K562 (cell line): ENCODE measurements around the gene HECW1. TPM values are rescaled to one million over a fixed set of nuclear protein-coding genes. Genes with fewer than 3 reads are reported as not detected.

Source experiments
- ATAC-seq: fragments of 200-7000 bp; cut with Tn5 transposase; 3 replicates; pipeline ENCODE4 v1.9.1; 2020; ENCODE audit warnings: moderate library complexity
- BruUV-seq: library from RNA; stranded (reverse); fragments of 400-500 nt; replicated peaks from 2 replicates; lab custom pipeline; 2021; lab: Mats Ljungman, UMichigan
- CTCF ChIA-PET: fragments of 300-600 bp; formaldehyde crosslinking; extraction: SDS; loops from one replicate; lab custom pipeline; 2021; ENCODE audit warnings: low intra/inter-chr PET ratio; lab: Yijun Ruan, JAX
- POLR2A ChIA-PET: fragments of 300-600, 350-650 bp; sonication (Branson Sonifier 250); formaldehyde crosslinking; extraction: SDS; loops from one replicate; lab custom pipeline; 2021; ENCODE audit warnings: antibody characterized with exemption, inconsistent platforms; lab: Yijun Ruan, JAX
- DNase-seq, 4 experiments: peaks; one replicate each; pipeline versions ENCODE4 v3.0.0 to v3.0.0-alpha.2; 2011 to 2018; ENCODE audit warnings: low spot score in 3 of 4, mixed read lengths in 3 of 4; ENCODE audit errors: extremely low read depth in 1 of 4
- FAIRE-seq: peaks from 2 replicates; lab custom pipeline; 2011; peaks lifted over from hg19 to GRCh38; lab: Jason Lieb, UNC
- H2AFZ ChIP-seq: 2 replicates; pipeline ENCODE4 v1.6.0; 2011; ENCODE audit warnings: low read depth, low read length, control low read depth, inconsistent platforms
- H3K27ac ChIP-seq: fragments of 200-600 bp; 3 replicates; pipeline ENCODE4 v1.8.0; 2011; ENCODE audit warnings: low read depth, mild to moderate bottlenecking, control low read depth, inconsistent platforms, low read length, moderate library complexity, mixed read lengths; ENCODE audit errors: extremely low read depth
- H3K27me3 ChIP-seq, 2 experiments: fragments of 300-600 bp in 1 of 2; 2 replicates in 1 of 2; 3 replicates in 1 of 2; pipeline versions ENCODE4 v1.6.0 to v1.8.0; 2011; ENCODE audit warnings: inconsistent platforms in 2 of 2, low read length in 2 of 2, mild to moderate bottlenecking in 1 of 2, mixed read lengths in 1 of 2, moderate library complexity in 1 of 2; ENCODE audit not compliant: control insufficient read depth in 2 of 2, insufficient read depth in 2 of 2
- H3K36me3 ChIP-seq: fragments of 300-600 bp; 3 replicates; pipeline ENCODE4 v1.8.0; 2011; ENCODE audit warnings: mild to moderate bottlenecking, low read length, inconsistent platforms; ENCODE audit not compliant: control insufficient read depth, insufficient read depth
- H3K4me1 ChIP-seq, 2 experiments: fragments of 200-600 bp in 1 of 2; replicated peaks in 1 of 2; 2 replicates in 1 of 2; 3 replicates in 1 of 2; pipeline versions ENCODE4 v1.5.1 to v1.8.0; 2011; ENCODE audit warnings: inconsistent platforms in 2 of 2, low read length in 2 of 2, mild to moderate bottlenecking in 1 of 2, mixed read lengths in 1 of 2, moderate library complexity in 1 of 2; ENCODE audit not compliant: control insufficient read depth in 2 of 2, insufficient read depth in 2 of 2
- H3K4me2 ChIP-seq: 2 replicates; pipeline ENCODE4 v1.6.1; 2011; ENCODE audit warnings: low read length, control low read depth, inconsistent platforms, mixed read lengths; ENCODE audit not compliant: insufficient read depth
- H3K4me3 ChIP-seq: fragments of 200-600 bp; sonication (generic), shearing (Covaris generic); 2 replicates; pipeline ENCODE4 v1.5.1; 2016; ENCODE audit warnings: control low read depth, inconsistent platforms
- H3K79me2 ChIP-seq: fragments of 200-600 bp; 3 replicates; pipeline ENCODE4 v1.8.0; 2011; ENCODE audit warnings: low read length, inconsistent platforms; ENCODE audit not compliant: control insufficient read depth, insufficient read depth
- H3K9ac ChIP-seq, 2 experiments: 2 replicates each; pipeline versions ENCODE4 v1.6.0 to v1.6.1; 2011; ENCODE audit warnings: low read depth in 2 of 2, low read length in 2 of 2, control low read depth in 1 of 2, inconsistent platforms in 1 of 2, mild to moderate bottlenecking in 1 of 2, mixed read lengths in 1 of 2; ENCODE audit not compliant: insufficient read depth in 1 of 2
- H3K9me1 ChIP-seq: one replicate; pipeline ENCODE4 v1.6.0; 2011; ENCODE audit warnings: inconsistent platforms, mild to moderate bottlenecking, low read length, moderate library complexity; ENCODE audit not compliant: control insufficient read depth, insufficient read depth
- H3K9me3 ChIP-seq: replicated peaks from 2 replicates; pipeline ENCODE4 v1.5.1; 2011; ENCODE audit warnings: low read depth, low read length, inconsistent platforms; ENCODE audit not compliant: control insufficient read depth, insufficient read depth
- H4K20me1 ChIP-seq: replicated peaks from 2 replicates; pipeline ENCODE4 v1.6.1; 2011; ENCODE audit warnings: low read length, inconsistent platforms, mixed read lengths; ENCODE audit not compliant: control insufficient read depth, insufficient read depth
- CREM ChIP-seq: IDR thresholded peaks from 2 replicates; pipeline ENCODE4 v1.6.1; 2014; ENCODE audit warnings: antibody characterized with exemption, low read depth
- ESRRA ChIP-seq: fragments of 450-650 bp; IDR thresholded peaks from 2 replicates; pipeline ENCODE4 v1.6.1; 2014; ENCODE audit warnings: low read depth, mild to moderate bottlenecking, moderate library complexity, borderline replicate concordance
- ETS2 ChIP-seq: IDR thresholded peaks from 2 replicates; pipeline ENCODE4 v1.6.1; 2016; ENCODE audit warnings: borderline replicate concordance, missing genetic modification characterization, mild to moderate bottlenecking, moderate library complexity, missing compliant biosample characterization; ENCODE audit not compliant: poor library complexity, severe bottlenecking
- HIVEP1 ChIP-seq: fragments of 250-450 bp; sonication (Bioruptor Pico); IDR thresholded peaks from 2 replicates; pipeline ENCODE4 v1.4.0; 2020; ENCODE audit warnings: mild to moderate bottlenecking
- NUFIP1 ChIP-seq: fragments of 450-650 bp; IDR thresholded peaks from 2 replicates; pipeline ENCODE4 v1.6.1; 2018; ENCODE audit not compliant: partially characterized antibody
- POLR2B ChIP-seq: fragments of 450-650 bp; IDR thresholded peaks from 2 replicates; pipeline ENCODE4 v1.6.1; 2018; ENCODE audit warnings: low read depth; ENCODE audit not compliant: partially characterized antibody
- PRPF4 ChIP-seq: fragments of 200-400 bp; formaldehyde crosslinking; IDR thresholded peaks from one replicate; pipeline ENCODE4 v1.6.1; 2017; ENCODE audit warnings: low read length, low read depth, mild to moderate bottlenecking; ENCODE audit not compliant: insufficient read depth, poor library complexity, severe bottlenecking
- U2AF1 ChIP-seq: fragments of 200-400 bp; formaldehyde crosslinking; optimal IDR thresholded peaks from 2 replicates; pipeline ENCODE3; 2017; ENCODE audit warnings: mild to moderate bottlenecking, low read depth, low read length, moderate library complexity
- ZBTB7A ChIP-seq: IDR thresholded peaks from 2 replicates; pipeline ENCODE4 v1.6.1; 2011; ENCODE audit warnings: low read depth, mild to moderate bottlenecking, low read length, moderate library complexity, borderline replicate concordance; ENCODE audit not compliant: control insufficient read depth
- ZNF707 ChIP-seq: fragments of 250-450 bp; sonication (Bioruptor Pico); conservative IDR thresholded peaks from 2 replicates; pipeline ENCODE4 v1.8.0; 2022; ENCODE audit warnings: inconsistent platforms, mild to moderate bottlenecking, moderate library complexity
- WGBS: fragments of 100-300 bp; shearing (Covaris generic); methylation state at CpG from one replicate; pipeline ENCODE4 v1.1.6; 2016; ENCODE audit warnings: low coverage, mixed read lengths; ENCODE audit not compliant: insufficient coverage; ENCODE audit errors: missing lambda C conversion rate; 5-methylcytosine and 5-hydroxymethylcytosine counted together
- in situ Hi-C: fragments of 300-500 bp; cut with MboI; formaldehyde crosslinking; loops from 4 replicates; pipeline ENCODE4 v1.15.0; 2018; ENCODE audit warnings: inconsistent platforms, mixed read lengths
- intact Hi-C: fragments of 100-400 bp; cut with micrococcal nuclease; formaldehyde crosslinking; loops from 2 replicates; pipeline ENCODE4 v1.14.2; 2022
- polyA plus RNA-seq, 8 experiments: library from polyadenylated mRNA; depleted of rRNA in 4 of 8; stranded (reverse) in 5 of 8; unstranded in 3 of 8; fragments of >200 nt; fragmentation: Nextera tagmentation in 2 of 8; fragmentation: Illumina TruSeq in 1 of 8; extraction: Ambion mirVana in 2 of 8; extraction: Trizol in 1 of 8; gene quantifications; 2 replicates each; pipeline versions ENCODE4 v1.2.1 to v1.2.3, GENCODE V29; 2011 to 2014; ENCODE audit warnings: inconsistent platforms in 1 of 8, missing spikeins in 1 of 8
- total RNA-seq, 7 experiments: library from RNA; depleted of rRNA in 6 of 7; stranded (reverse); fragments of >200 nt in 6 of 7; fragmentation: Illumina TruSeq in 2 of 7; extraction: Trizol in 2 of 7; gene quantifications; 2 replicates each; pipeline versions ENCODE4 v1.2.1 to v1.2.3, GENCODE V29; 2011 to 2021; ENCODE audit warnings: low replicate concordance in 1 of 7
- TF ChIP-seq, protein P1 (sequence below): fragments of 250-450 bp; sonication (Bioruptor Pico); IDR thresholded peaks from 2 replicates; pipeline ENCODE4 v1.4.0; 2020
- TF ChIP-seq, protein P2 (sequence below): fragments of 250-450 bp; sonication (Bioruptor Pico); IDR thresholded peaks from 2 replicates; pipeline ENCODE4 v1.8.0; 2022; ENCODE audit warnings: inconsistent platforms
- TF ChIP-seq, protein P3 (sequence below): sonication (generic); formaldehyde crosslinking; IDR thresholded peaks from 2 replicates; pipeline ENCODE4 v1.9.0; 2022; ENCODE audit warnings: mild to moderate bottlenecking, missing genetic modification reagents

Gene HECW1
- total and polyA plus RNA-seq, 9 of the 15 experiments (the other 6 are each of a cell fraction or from before 2014, with no cell fraction given), result 0.07 to 0.31 (median 0.13) TPM; not detected in 4

DNA sequence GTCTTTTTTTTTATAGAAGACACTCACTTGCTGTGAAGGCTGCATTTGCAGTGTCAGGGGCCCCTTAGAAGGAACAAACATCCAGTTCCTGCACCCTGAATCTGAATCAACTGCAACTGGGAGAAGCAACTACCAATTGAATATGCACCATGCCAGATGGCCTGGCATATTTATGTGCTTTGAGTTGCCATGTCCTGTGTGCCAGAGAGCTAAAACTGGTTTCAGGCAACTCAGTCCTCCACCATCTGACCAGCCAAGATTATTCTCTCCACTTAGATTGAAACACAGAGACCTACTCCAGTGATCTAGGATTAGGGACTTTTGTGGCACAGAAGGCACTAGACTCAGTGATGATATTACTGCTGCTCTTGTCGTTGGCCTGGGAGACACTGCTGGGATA lies 225.4 kb downstream of the HECW1 start:
- TF ChIP-seq ZNF707 (CRISPR knock-in tag), result no peak
- no peak for TF ChIP-seq U2AF1
- TF ChIP-seq CREM, result no peak
- TF ChIP-seq, protein P1, sequence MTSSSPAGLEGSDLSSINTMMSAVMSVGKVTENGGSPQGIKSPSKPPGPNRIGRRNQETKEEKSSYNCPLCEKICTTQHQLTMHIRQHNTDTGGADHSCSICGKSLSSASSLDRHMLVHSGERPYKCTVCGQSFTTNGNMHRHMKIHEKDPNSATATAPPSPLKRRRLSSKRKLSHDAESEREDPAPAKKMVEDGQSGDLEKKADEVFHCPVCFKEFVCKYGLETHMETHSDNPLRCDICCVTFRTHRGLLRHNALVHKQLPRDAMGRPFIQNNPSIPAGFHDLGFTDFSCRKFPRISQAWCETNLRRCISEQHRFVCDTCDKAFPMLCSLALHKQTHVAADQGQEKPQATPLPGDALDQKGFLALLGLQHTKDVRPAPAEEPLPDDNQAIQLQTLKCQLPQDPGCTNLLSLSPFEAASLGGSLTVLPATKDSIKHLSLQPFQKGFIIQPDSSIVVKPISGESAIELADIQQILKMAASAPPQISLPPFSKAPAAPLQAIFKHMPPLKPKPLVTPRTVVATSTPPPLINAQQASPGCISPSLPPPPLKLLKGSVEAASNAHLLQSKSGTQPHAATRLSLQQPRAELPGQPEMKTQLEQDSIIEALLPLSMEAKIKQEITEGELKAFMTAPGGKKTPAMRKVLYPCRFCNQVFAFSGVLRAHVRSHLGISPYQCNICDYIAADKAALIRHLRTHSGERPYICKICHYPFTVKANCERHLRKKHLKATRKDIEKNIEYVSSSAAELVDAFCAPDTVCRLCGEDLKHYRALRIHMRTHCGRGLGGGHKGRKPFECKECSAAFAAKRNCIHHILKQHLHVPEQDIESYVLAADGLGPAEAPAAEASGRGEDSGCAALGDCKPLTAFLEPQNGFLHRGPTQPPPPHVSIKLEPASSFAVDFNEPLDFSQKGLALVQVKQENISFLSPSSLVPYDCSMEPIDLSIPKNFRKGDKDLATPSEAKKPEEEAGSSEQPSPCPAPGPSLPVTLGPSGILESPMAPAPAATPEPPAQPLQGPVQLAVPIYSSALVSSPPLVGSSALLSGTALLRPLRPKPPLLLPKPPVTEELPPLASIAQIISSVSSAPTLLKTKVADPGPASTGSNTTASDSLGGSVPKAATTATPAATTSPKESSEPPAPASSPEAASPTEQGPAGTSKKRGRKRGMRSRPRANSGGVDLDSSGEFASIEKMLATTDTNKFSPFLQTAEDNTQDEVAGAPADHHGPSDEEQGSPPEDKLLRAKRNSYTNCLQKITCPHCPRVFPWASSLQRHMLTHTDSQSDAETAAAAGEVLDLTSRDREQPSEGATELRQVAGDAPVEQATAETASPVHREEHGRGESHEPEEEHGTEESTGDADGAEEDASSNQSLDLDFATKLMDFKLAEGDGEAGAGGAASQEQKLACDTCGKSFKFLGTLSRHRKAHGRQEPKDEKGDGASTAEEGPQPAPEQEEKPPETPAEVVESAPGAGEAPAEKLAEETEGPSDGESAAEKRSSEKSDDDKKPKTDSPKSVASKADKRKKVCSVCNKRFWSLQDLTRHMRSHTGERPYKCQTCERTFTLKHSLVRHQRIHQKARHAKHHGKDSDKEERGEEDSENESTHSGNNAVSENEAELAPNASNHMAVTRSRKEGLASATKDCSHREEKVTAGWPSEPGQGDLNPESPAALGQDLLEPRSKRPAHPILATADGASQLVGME (CRISPR knock-in tag), result no peak
- TF ChIP-seq, protein P2, sequence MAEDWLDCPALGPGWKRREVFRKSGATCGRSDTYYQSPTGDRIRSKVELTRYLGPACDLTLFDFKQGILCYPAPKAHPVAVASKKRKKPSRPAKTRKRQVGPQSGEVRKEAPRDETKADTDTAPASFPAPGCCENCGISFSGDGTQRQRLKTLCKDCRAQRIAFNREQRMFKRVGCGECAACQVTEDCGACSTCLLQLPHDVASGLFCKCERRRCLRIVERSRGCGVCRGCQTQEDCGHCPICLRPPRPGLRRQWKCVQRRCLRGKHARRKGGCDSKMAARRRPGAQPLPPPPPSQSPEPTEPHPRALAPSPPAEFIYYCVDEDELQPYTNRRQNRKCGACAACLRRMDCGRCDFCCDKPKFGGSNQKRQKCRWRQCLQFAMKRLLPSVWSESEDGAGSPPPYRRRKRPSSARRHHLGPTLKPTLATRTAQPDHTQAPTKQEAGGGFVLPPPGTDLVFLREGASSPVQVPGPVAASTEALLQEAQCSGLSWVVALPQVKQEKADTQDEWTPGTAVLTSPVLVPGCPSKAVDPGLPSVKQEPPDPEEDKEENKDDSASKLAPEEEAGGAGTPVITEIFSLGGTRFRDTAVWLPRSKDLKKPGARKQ (CRISPR knock-in tag), result no peak
- TF ChIP-seq, protein P3, sequence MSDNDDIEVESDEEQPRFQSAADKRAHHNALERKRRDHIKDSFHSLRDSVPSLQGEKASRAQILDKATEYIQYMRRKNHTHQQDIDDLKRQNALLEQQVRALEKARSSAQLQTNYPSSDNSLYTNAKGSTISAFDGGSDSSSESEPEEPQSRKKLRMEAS, result no peak
- no peak for TF ChIP-seq ZBTB7A
- no peak for TF ChIP-seq ESRRA
- TF ChIP-seq POLR2B, result no peak
- no peak for TF ChIP-seq NUFIP1
- no peak for TF ChIP-seq PRPF4
- TF ChIP-seq HIVEP1 (CRISPR knock-in tag), result no peak
- no peak for TF ChIP-seq ETS2
- H4K20me1 ChIP-seq, result no peaks in the 10 kb centered on the region

More for the DNA sequence above, 225.4 kb downstream of the HECW1 start:
- intact Hi-C loops, result no loop called here
- Histone ChIP-seq H3K9ac (no peak overlapping the region), H3K79me2 (no peaks in the 10 kb centered on the region), H2AFZ (no peak overlapping the region), H3K9me3 (no peaks in the 10 kb centered on the region), H3K4me3 (no peak overlapping the region), H3K27ac (no peak overlapping the region), H3K9me1 (no peaks in the 10 kb centered on the region), H3K36me3 (no peaks in the 10 kb centered on the region), H3K27me3 (peaks cover 4% of the 10 kb centered on the region in 2 experiments; a peak in 2 of 5 replicates), H3K4me1 (no peaks in the 10 kb centered on the region), H3K4me2 (no peak overlapping the region)
- WGBS, result 0% methylated on average over 1 of the region's 1 CpG
- in situ Hi-C loops, result no loop called here
- DNase-seq (no peak), FAIRE-seq (no peak), ATAC-seq (no peak)
- POLR2A ChIA-PET, result no interaction called here
- CTCF ChIA-PET, result no interaction called here
- BruUV-seq, result no TSS peak
